ENCODE data around the gene PRR12. TPM values are rescaled to one million over a fixed set of nuclear protein-coding genes. Genes with fewer than 3 reads are reported as not detected.

PRR12 gene
- polyA plus RNA-seq, 1 donor (not counting 4 experiments of a cell fraction or from before 2014, with no cell fraction given), result 0.35 TPM

DNA sequence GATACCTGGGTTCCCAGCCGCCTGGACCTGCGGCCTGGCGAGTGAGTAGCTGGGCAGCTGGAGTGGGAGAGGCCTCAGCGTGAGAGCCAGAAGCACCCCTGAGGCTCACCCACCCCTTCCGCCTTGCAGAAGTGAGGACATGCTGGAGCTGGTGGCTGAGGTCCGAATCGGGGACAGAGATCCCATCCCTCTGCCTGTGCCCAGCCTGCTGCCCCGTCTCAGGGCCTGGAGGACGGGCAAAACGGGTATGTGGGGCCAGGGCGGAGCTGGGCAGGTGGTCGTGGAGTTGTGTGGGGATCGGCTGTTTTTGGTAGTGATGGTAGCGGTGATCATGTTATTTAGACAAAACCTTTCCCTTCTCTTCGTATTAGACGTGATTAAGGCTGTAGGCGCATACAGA lies 55.6 kb downstream of the PRR12 start:
- peaks cover 12% of the 10 kb centered on the region for H3K4me1 ChIP-seq (ENCODE audit: control insufficient read depth, extremely low read depth, insufficient read depth, low read length)
- H3K27me3 ChIP-seq (ENCODE audit: control insufficient read depth, extremely low read depth, insufficient read depth, low read length), result no peaks in the 10 kb centered on the region
- dilution Hi-C loops (cut with MboI; ENCODE audit: extremely low pct_ligation_motif_present, low sequenced_read_pairs), result no loop called here
- no peak overlapping the region for H3K9ac ChIP-seq (ENCODE audit: control insufficient read depth, extremely low read depth, insufficient read depth, low read length)
- DNase-seq (ENCODE audit: low read depth, low spot score) (no peak), FAIRE-seq (no peak)
- H3K79me2 ChIP-seq (ENCODE audit: control insufficient read depth, insufficient read depth, low read length), result peaks cover 76% of the 10 kb centered on the region
- TF ChIP-seq, protein P1, sequence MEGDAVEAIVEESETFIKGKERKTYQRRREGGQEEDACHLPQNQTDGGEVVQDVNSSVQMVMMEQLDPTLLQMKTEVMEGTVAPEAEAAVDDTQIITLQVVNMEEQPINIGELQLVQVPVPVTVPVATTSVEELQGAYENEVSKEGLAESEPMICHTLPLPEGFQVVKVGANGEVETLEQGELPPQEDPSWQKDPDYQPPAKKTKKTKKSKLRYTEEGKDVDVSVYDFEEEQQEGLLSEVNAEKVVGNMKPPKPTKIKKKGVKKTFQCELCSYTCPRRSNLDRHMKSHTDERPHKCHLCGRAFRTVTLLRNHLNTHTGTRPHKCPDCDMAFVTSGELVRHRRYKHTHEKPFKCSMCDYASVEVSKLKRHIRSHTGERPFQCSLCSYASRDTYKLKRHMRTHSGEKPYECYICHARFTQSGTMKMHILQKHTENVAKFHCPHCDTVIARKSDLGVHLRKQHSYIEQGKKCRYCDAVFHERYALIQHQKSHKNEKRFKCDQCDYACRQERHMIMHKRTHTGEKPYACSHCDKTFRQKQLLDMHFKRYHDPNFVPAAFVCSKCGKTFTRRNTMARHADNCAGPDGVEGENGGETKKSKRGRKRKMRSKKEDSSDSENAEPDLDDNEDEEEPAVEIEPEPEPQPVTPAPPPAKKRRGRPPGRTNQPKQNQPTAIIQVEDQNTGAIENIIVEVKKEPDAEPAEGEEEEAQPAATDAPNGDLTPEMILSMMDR (optimal IDR thresholded peaks at IDR 0.05 in 1 of 3, IDR thresholded peaks at IDR 0.05 in 1 of 3, conservative IDR thresholded peaks at IDR 0.05 in 1 of 3; ENCODE audit: extremely low read depth in 1 of 3, insufficient read depth in 2 of 3, low read length in 3 of 3), result no peak
- TF ChIP-seq EZH2 (IDR thresholded peaks at IDR 0.05; ENCODE audit: low read length), result no peak
- no peaks in the 10 kb centered on the region for H3K9me1 ChIP-seq (ENCODE audit: control insufficient read depth, extremely low read depth, insufficient read depth, low read length)
- no peak overlapping the region for H3K27ac ChIP-seq (ENCODE audit: control insufficient read depth, insufficient read depth, low read length)
- H3K9me3 ChIP-seq (ENCODE audit: control insufficient read depth, low read depth, low read length), result no peaks in the 10 kb centered on the region
- peaks cover 6% of the 10 kb centered on the region for H4K20me1 ChIP-seq (ENCODE audit: control insufficient read depth, extremely low read depth, insufficient read depth, low read length)
- peaks cover 27 to 28% of the 10 kb centered on the region in 2 experiments for H3K36me3 ChIP-seq (ENCODE audit: control insufficient read depth in 2 of 2, extremely low read depth in 1 of 2, insufficient read depth in 2 of 2, low read length in 2 of 2)
- no peak overlapping the region for H3K4me2 ChIP-seq (ENCODE audit: control insufficient read depth, extremely low read depth, insufficient read depth, low read depth, low read length)
- no peak overlapping the region for H2AFZ ChIP-seq (ENCODE audit: control insufficient read depth, low read length)
- no peak overlapping the region for H3K4me3 ChIP-seq (ENCODE audit: control insufficient read depth in 2 of 3, extremely low read depth in 1 of 3, insufficient read depth in 2 of 3, low read depth in 1 of 3, low read length in 3 of 3)

DNA sequence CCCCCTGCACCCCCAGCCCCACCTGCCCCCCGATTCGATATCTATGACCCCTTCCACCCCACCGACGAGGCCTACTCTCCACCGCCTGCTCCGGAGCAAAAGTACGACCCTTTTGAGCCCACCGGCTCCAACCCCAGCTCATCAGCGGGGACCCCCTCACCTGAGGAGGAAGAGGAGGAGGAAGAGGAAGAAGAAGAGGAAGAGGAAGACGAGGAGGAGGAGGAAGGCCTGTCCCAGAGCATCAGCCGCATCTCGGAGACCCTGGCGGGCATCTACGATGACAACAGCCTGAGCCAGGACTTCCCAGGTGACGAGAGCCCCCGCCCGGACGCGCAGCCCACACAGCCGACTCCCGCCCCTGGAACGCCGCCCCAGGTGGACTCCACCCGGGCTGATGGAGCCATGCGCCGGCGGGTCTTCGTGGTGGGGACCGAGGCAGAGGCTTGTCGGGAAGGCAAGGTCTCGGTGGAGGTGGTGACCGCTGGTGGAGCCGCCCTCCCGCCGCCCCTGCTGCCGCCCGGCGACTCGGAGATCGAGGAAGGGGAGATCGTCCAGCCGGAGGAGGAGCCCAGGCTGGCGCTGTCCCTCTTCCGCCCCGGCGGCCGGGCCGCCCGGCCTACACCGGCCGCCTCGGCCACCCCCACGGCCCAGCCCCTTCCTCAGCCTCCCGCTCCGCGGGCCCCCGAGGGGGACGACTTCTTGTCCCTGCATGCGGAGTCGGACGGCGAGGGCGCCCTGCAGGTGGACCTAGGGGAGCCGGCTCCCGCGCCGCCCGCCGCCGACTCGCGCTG lies 60.2 kb downstream of the PRR12 start:
- no peaks in the 10 kb centered on the region for H3K4me1 ChIP-seq (ENCODE audit: control insufficient read depth, extremely low read depth, insufficient read depth, low read length)
- H3K9ac ChIP-seq (ENCODE audit: control insufficient read depth, extremely low read depth, insufficient read depth, low read length), result no peak overlapping the region
- FAIRE-seq, result no peak
- no peak overlapping the region for H3K27ac ChIP-seq (ENCODE audit: control insufficient read depth, insufficient read depth, low read length)
- no peak overlapping the region for H3K4me2 ChIP-seq (ENCODE audit: control insufficient read depth, extremely low read depth, insufficient read depth, low read depth, low read length)
- H3K27me3 ChIP-seq (ENCODE audit: control insufficient read depth, extremely low read depth, insufficient read depth, low read length), result no peaks in the 10 kb centered on the region
- H4K20me1 ChIP-seq (ENCODE audit: control insufficient read depth, extremely low read depth, insufficient read depth, low read length), result peaks cover 7% of the 10 kb centered on the region
- H3K4me3 ChIP-seq (ENCODE audit: control insufficient read depth in 2 of 3, extremely low read depth in 1 of 3, insufficient read depth in 2 of 3, low read depth in 1 of 3, low read length in 3 of 3), result no peak overlapping the region
- no peaks in the 10 kb centered on the region for H3K9me3 ChIP-seq (ENCODE audit: control insufficient read depth, low read depth, low read length)
- no peaks in the 10 kb centered on the region for H3K9me1 ChIP-seq (ENCODE audit: control insufficient read depth, extremely low read depth, insufficient read depth, low read length)
- H3K79me2 ChIP-seq (ENCODE audit: control insufficient read depth, insufficient read depth, low read length), result peaks cover 50% of the 10 kb centered on the region
- TF ChIP-seq, protein P1 (optimal IDR thresholded peaks at IDR 0.05 in 1 of 3, IDR thresholded peaks at IDR 0.05 in 1 of 3, conservative IDR thresholded peaks at IDR 0.05 in 1 of 3; ENCODE audit: extremely low read depth in 1 of 3, insufficient read depth in 2 of 3, low read length in 3 of 3), result no peak
- no peak for TF ChIP-seq EZH2 (IDR thresholded peaks at IDR 0.05; ENCODE audit: low read length)
- dilution Hi-C loops (cut with MboI; ENCODE audit: extremely low pct_ligation_motif_present, low sequenced_read_pairs), result no loop called here
- no peak overlapping the region for H2AFZ ChIP-seq (ENCODE audit: control insufficient read depth, low read length)
- no peak for DNase-seq (ENCODE audit: low read depth, low spot score)
- peaks cover 42 to 45% of the 10 kb centered on the region in 2 experiments for H3K36me3 ChIP-seq (ENCODE audit: control insufficient read depth in 2 of 2, extremely low read depth in 1 of 2, insufficient read depth in 2 of 2, low read length in 2 of 2)

All from keratinocyte (primary cell).